Activated CD8-positive, alpha-beta T cell treated with anti-CD3 and anti-CD28 coated beads, Interleukin-2, amount 10 ng/mL, durations not matched to agents 7 days and 5 days (primary cell): ENCODE measurements around the gene EP300. TPM values are rescaled to one million over a fixed set of nuclear protein-coding genes. Genes with fewer than 3 reads are reported as not detected.

Experiments
- ATAC-seq: fragments of 150-1000 bp; cut with Tn5 transposase; one replicate; pipeline ENCODE4 v1.10.0; 2021; ENCODE audit warnings: moderate library complexity
- CTCF ChIA-PET: fragments of 350-600 bp; sonication (Branson Sonifier 250); formaldehyde crosslinking; loops from one replicate; lab custom pipeline; 2021; ENCODE audit warnings: antibody characterized with exemption; lab: Charles Lee
- POLR2A ChIA-PET: fragments of 350-600 bp; sonication (Branson Sonifier 250); formaldehyde crosslinking; loops from one replicate; lab custom pipeline; 2021; ENCODE audit warnings: antibody characterized with exemption; lab: Charles Lee
- DNase-seq: peaks from one replicate; pipeline ENCODE4 v3.0.0-alpha.2; 2020
- H3K27ac Mint-ChIP-seq: one replicate; pipeline ENCODE4 v1.8.0; 2021; ENCODE audit warnings: mild to moderate bottlenecking, mixed read lengths
- H3K27me3 Mint-ChIP-seq: one replicate; pipeline ENCODE4 v1.8.0; 2021; ENCODE audit warnings: low read depth, mixed read lengths
- H3K36me3 Mint-ChIP-seq: one replicate; pipeline ENCODE4 v1.8.0; 2021; ENCODE audit warnings: low read depth, mixed read lengths
- H3K4me1 Mint-ChIP-seq: one replicate; pipeline ENCODE4 v1.8.0; 2021; ENCODE audit warnings: low read depth, mixed read lengths
- H3K4me3 Mint-ChIP-seq: one replicate; pipeline ENCODE4 v1.8.0; 2021; ENCODE audit warnings: mild to moderate bottlenecking, mixed read lengths
- H3K9me3 Mint-ChIP-seq: one replicate; pipeline ENCODE4 v1.8.0; 2022; ENCODE audit warnings: mixed read lengths; ENCODE audit not compliant: insufficient read depth
- total RNA-seq, 2 experiments: library from RNA; stranded (reverse); gene quantifications; one replicate each; pipeline ENCODE4 v1.2.3, GENCODE V29; 2021

EP300 gene
- total RNA-seq, 2 experiments from 2014 or later = 59.2 to 65.2 TPM

GRCh38 chr22:41215926-41216325 is 123.5 kb downstream of the EP300 start:
- Mint-ChIP-seq H3K27ac (peak overlapping the region; percentile 37), H3K4me1 (peaks cover 31% of the 10 kb centered on the region), H3K9me3 (no peaks in the 10 kb centered on the region), H3K4me3 (no peak overlapping the region), H3K36me3 (peaks cover 42% of the 10 kb centered on the region), H3K27me3 (no peaks in the 10 kb centered on the region)
- ATAC-seq (no peak), DNase-seq (no peak)
- POLR2A ChIA-PET = no interaction called here
- CTCF ChIA-PET = interaction anchor here (0.9 to 6.0 kb wide), 2 partner anchors 20 to 21 kb away, joined by 3 to 38 read pairs; no protein-coding TSS in a partner anchor

- DNase-seq (no peak), ATAC-seq (peak; percentile 6)
- H3K36me3 Mint-ChIP-seq = peaks cover 48% of the 10 kb centered on the region
- CTCF ChIA-PET = interaction anchor here (0.9 to 6.0 kb wide), 3 partner anchors 20 to 294 kb away, joined by 3 to 38 read pairs (median 9); no protein-coding TSS in a partner anchor
- peak overlapping the region; percentile 82 for H3K27ac Mint-ChIP-seq
- no peaks in the 10 kb centered on the region for H3K27me3 Mint-ChIP-seq
- H3K4me3 Mint-ChIP-seq = no peak overlapping the region
- no peaks in the 10 kb centered on the region for H3K9me3 Mint-ChIP-seq
- peaks cover 31% of the 10 kb centered on the region for H3K4me1 Mint-ChIP-seq
- POLR2A ChIA-PET = interaction anchor here (0.9 to 1.1 kb wide), 2 partner anchors 10 to 260 kb away, joined by 3 read pairs; no protein-coding TSS in a partner anchor
Measured at GRCh38 chr22:41216984-41217383, 124.6 kb downstream of the EP300 start.

DNA sequence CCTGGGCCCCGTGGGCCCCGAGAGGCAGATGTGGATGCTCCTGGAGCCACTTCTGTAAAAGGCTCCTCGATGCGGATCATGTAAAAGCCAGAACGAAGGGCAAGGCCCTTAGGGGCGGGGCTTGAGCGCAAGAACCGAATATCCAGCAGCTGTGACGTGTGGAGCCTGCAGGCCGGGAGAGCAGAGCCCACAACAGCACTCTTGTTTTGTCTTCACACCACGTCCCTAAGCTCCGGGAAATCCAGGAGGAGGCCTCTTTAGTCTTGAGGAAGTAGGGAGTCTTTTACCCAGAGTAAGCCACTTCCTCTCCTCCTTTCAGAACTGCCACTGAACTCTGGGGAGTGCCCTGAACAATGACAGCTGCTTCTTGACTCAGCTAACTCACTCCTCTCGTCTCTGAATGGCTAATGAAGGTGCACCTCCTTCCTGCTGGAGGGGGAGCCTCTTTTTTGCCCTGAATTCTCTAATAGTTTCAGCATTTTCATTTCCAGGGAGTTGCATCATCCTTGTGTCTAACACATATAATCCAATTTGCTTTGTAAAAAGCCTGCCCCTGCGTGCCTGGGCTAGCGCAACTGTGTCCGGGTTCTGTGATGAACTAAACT is 125.3 kb downstream of the EP300 start:
- DNase-seq = peak; percentile 67
- peak; percentile 93 for ATAC-seq
- no peaks in the 10 kb centered on the region for H3K9me3 Mint-ChIP-seq
- H3K27me3 Mint-ChIP-seq = no peaks in the 10 kb centered on the region
- peaks cover 31% of the 10 kb centered on the region for H3K4me1 Mint-ChIP-seq
- ChIA-PET POLR2A (interaction anchor here (1.1 kb wide), 1 partner anchor 260 kb away, joined by 3 read pairs; no protein-coding TSS in a partner anchor), CTCF (interaction anchor here (1.9 to 6.0 kb wide), 2 partner anchors 19 to 295 kb away, joined by 9 to 38 read pairs; no protein-coding TSS in a partner anchor)
- peak overlapping the region; percentile 82 for H3K27ac Mint-ChIP-seq
- peak overlapping the region; percentile 65 for H3K4me3 Mint-ChIP-seq
- peaks cover 46% of the 10 kb centered on the region for H3K36me3 Mint-ChIP-seq

DNA sequence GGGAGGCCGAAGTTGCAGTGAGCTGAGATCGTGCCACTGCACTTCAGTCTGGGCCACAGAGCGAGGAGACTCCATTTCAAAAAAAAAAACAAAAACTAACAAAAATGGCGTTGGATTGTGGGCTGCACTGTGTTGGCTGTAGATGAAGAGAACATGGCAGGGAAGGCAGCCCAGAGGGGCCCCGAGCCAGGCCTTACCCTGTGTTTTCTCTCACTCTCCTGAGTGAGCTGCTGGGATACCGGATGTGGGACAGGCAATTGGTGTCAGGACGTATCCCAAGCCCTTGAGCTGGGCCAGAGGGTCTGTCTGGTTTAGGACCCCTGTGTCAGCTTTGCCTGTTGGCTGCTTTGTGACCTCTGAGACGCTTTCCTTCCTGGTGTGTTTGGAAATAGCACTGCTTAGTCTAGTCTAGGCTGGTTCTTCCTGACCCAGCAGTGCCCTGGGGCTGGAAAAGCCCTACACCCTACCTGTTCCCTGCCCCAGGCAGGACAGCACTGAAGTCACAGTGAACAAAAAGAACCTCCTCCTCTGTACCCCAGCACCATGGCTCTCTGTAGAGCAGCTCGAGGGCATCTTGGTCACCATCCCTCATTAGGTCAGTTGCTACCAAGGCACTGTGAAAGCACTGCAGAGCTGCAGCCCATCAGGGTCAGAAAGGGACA is 130.6 kb downstream of the EP300 start:
- peak overlapping the region; percentile 34 for H3K27ac Mint-ChIP-seq
- ChIA-PET CTCF (interaction anchor here (1.9 kb wide), 1 partner anchor 14 kb away, joined by 5 read pairs; no protein-coding TSS in a partner anchor), POLR2A (no interaction called here)
- no peaks in the 10 kb centered on the region for H3K9me3 Mint-ChIP-seq
- DNase-seq (no peak), ATAC-seq (no peak)
- no peaks in the 10 kb centered on the region for H3K27me3 Mint-ChIP-seq
- peaks cover 38% of the 10 kb centered on the region for H3K36me3 Mint-ChIP-seq
- H3K4me1 Mint-ChIP-seq = peaks cover 5% of the 10 kb centered on the region
- H3K4me3 Mint-ChIP-seq = no peak overlapping the region

DNA sequence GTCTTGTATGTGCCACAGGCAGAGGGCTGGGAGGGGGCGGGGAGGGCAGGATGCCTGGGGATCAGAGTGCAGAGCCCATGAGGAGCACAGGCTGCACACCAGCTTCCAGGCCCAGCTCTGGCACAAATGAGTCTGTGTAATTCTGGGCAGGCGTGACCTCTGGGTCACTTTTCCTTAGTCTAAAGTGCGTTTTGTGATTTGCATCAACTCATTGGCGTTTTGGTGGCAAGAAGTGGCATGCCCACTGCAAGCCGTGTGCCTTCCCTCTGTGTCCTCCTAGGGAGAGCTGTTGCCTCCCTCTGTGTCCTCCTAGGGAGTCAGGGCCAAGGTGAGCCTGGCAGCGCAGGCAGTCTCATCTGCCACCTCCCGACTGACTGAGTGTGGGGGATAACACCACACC is 131.1 kb downstream of the EP300 start:
- H3K9me3 Mint-ChIP-seq = no peaks in the 10 kb centered on the region
- no peaks in the 10 kb centered on the region for H3K27me3 Mint-ChIP-seq
- peaks cover 2% of the 10 kb centered on the region for H3K4me1 Mint-ChIP-seq
- ChIA-PET POLR2A (interaction anchor here (0.5 kb wide), 1 partner anchor 16 kb away, joined by 6 read pairs; no protein-coding TSS in a partner anchor), CTCF (interaction anchor here (1.9 kb wide), 1 partner anchor 14 kb away, joined by 5 read pairs; no protein-coding TSS in a partner anchor)
- no peak overlapping the region for H3K27ac Mint-ChIP-seq
- H3K36me3 Mint-ChIP-seq = peaks cover 40% of the 10 kb centered on the region
- no peak overlapping the region for H3K4me3 Mint-ChIP-seq
- DNase-seq (no peak), ATAC-seq (no peak)

- POLR2A ChIA-PET = no interaction called here
- peaks cover 28% of the 10 kb centered on the region for H3K36me3 Mint-ChIP-seq
- CTCF ChIA-PET = interaction anchor here (1.7 kb wide), 1 partner anchor 11 kb away, joined by 9 read pairs; no protein-coding TSS in a partner anchor
- no peaks in the 10 kb centered on the region for H3K9me3 Mint-ChIP-seq
- no peaks in the 10 kb centered on the region for H3K4me1 Mint-ChIP-seq
- no peak overlapping the region for H3K4me3 Mint-ChIP-seq
- H3K27ac Mint-ChIP-seq = no peak overlapping the region
- ATAC-seq (no peak), DNase-seq (no peak)
- no peaks in the 10 kb centered on the region for H3K27me3 Mint-ChIP-seq
Measured at GRCh38 chr22:41226723-41227655, 134.6 kb downstream of the EP300 start.

DNA sequence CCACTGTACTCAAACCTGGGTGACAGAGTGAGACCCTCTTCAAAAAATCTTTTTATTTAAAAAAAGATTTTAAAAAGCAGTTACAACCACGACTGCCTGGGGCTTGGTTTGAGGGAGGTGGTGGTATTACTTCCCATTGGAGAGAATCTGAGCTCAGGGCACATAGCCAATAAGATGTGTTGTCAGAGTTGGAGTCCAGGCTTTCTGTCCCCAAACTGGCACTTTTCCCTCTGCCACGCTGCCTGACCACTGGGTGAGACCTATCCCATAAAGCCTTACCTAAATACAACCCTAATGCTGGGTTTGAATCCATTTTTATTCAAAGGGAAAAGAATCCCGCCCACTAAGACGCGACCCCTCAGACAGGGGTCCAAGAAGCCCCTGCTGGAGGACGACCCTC is 136.8 kb downstream of the EP300 start:
- H3K27me3 Mint-ChIP-seq = no peaks in the 10 kb centered on the region
- H3K27ac Mint-ChIP-seq = no peak overlapping the region
- H3K4me1 Mint-ChIP-seq = no peaks in the 10 kb centered on the region
- ATAC-seq = no peak
- ChIA-PET CTCF (no interaction called here), POLR2A (no interaction called here)
- H3K4me3 Mint-ChIP-seq = no peak overlapping the region
- H3K9me3 Mint-ChIP-seq = no peaks in the 10 kb centered on the region
- H3K36me3 Mint-ChIP-seq = peaks cover 22% of the 10 kb centered on the region
- DNase-seq = no peak

Other genes starting within 250 kb of the EP300 start
- gene ST13, start 236.0 kb upstream of the EP300 start, total RNA-seq = 100 to 1,000 TPM; 141 to 148 TPM
- gene XPNPEP3, start 235.4 kb upstream of the EP300 start, total RNA-seq = 10 to 100 TPM; 14.6 TPM
- gene DNAJB7, start 230.5 kb upstream of the EP300 start, total RNA-seq = not detected
- gene RBX1, start 141.2 kb upstream of the EP300 start, total RNA-seq = 10 to 100 TPM; 84.0 to 87.9 TPM
- gene L3MBTL2, start 112.7 kb downstream of the EP300 start, total RNA-seq = 10 to 100 TPM; 40.1 to 42.2 TPM
- 1 to 10 TPM in 1 of 2 experiments, under 1 TPM in 1; 0.37 to 1.0 TPM for gene CHADL, start 148.3 kb downstream of the EP300 start, total RNA-seq
- 100 to 1,000 TPM; 123 to 125 TPM for gene RANGAP1, start 193.6 kb downstream of the EP300 start, total RNA-seq
- 10 to 100 TPM; 48.4 to 50.8 TPM for gene ZC3H7B, start 208.9 kb downstream of the EP300 start, total RNA-seq